CD14-positive monocyte (primary cell): Measurements from ENCODE around the gene CA5B. TPM values are rescaled to one million over a fixed set of nuclear protein-coding genes. Genes with fewer than 3 reads are reported as not detected.
"Not testable (repeated sequence)": the region's sequence is repeated elsewhere in the genome, so short reads cannot be mapped to it uniquely, and the experiment has no call there.

ENCODE experiments used
- DNase-seq, 3 donors: peaks; one replicate each; pipeline ENCODE4 v3.0.0-alpha.2; 2011 to 2022
- H2AFZ ChIP-seq: 2 replicates; pipeline ENCODE4 v1.6.0; 2012; ENCODE audit warnings: mild to moderate bottlenecking, low read depth, low read length, inconsistent platforms; ENCODE audit not compliant: insufficient read depth, poor library complexity, severe bottlenecking
- H3K27ac ChIP-seq, 2 donors: 1 replicate in 1 of 2; 2 replicates in 1 of 2; pipeline ENCODE4 v1.5.1; 2012 to 2013; ENCODE audit warnings: low read length in 2 of 2, control low read depth in 1 of 2, inconsistent platforms in 1 of 2, low read depth in 1 of 2, mild to moderate bottlenecking in 1 of 2
- H3K27me3 ChIP-seq, 2 donors: one replicate each; pipeline versions ENCODE4 v1.6.0 to v1.6.1; 2011 to 2013; ENCODE audit warnings: low read length in 2 of 2; ENCODE audit not compliant: control insufficient read depth in 2 of 2, insufficient read depth in 2 of 2
- H3K36me3 ChIP-seq, 2 donors: replicated peaks in 1 of 2; 1 replicate in 1 of 2; 2 replicates in 1 of 2; pipeline versions ENCODE4 v1.5.1 to v1.6.1; 2012 to 2013; ENCODE audit warnings: low read length in 2 of 2, control low read depth in 1 of 2, inconsistent platforms in 1 of 2, mild to moderate bottlenecking in 1 of 2; ENCODE audit not compliant: insufficient read depth in 2 of 2, control insufficient read depth in 1 of 2
- H3K4me1 ChIP-seq, 2 donors: 1 replicate in 1 of 2; 2 replicates in 1 of 2; pipeline versions ENCODE4 v1.5.1 to v1.6.1; 2012 to 2013; ENCODE audit warnings: low read length in 2 of 2, control low read depth in 1 of 2, inconsistent platforms in 1 of 2, mild to moderate bottlenecking in 1 of 2, moderate library complexity in 1 of 2; ENCODE audit not compliant: insufficient read depth in 2 of 2, control insufficient read depth in 1 of 2
- H3K4me2 ChIP-seq: replicated peaks from 2 replicates; pipeline ENCODE3; 2012; ENCODE audit warnings: low read length, moderate library complexity, mild to moderate bottlenecking; ENCODE audit not compliant: poor library complexity, severe bottlenecking; ENCODE audit errors: extremely low read depth
- H3K4me3 ChIP-seq, 3 experiments: fragments of 200-600 bp in 1 of 3; sonication (generic) in 1 of 3; replicated peaks in 1 of 3; 1 replicate in 2 of 3; 2 replicates in 1 of 3; pipeline ENCODE4 v1.5.1; 2011 to 2013; ENCODE audit warnings: low read length in 3 of 3, mild to moderate bottlenecking in 3 of 3, control low read depth in 2 of 3, low read depth in 2 of 3, inconsistent platforms in 1 of 3, moderate library complexity in 1 of 3
- H3K79me2 ChIP-seq: 2 replicates; pipeline ENCODE4 v1.6.0; 2012; ENCODE audit warnings: mild to moderate bottlenecking, control low read depth, inconsistent platforms, low read length, moderate library complexity; ENCODE audit not compliant: insufficient read depth
- H3K9ac ChIP-seq: 2 replicates; pipeline ENCODE4 v1.6.0; 2017; ENCODE audit warnings: low read length, mild to moderate bottlenecking; ENCODE audit not compliant: insufficient read depth, poor library complexity, severe bottlenecking
- H3K9me3 ChIP-seq, 2 donors: replicated peaks in 1 of 2; 1 replicate in 1 of 2; 2 replicates in 1 of 2; pipeline versions ENCODE4 v1.5.1 to v1.6.1; 2012 to 2013; ENCODE audit warnings: low read length in 2 of 2, control low read depth in 1 of 2; ENCODE audit not compliant: control insufficient read depth in 1 of 2, insufficient read depth in 1 of 2
- H4K20me1 ChIP-seq: 2 replicates; pipeline ENCODE4 v1.6.0; 2012; ENCODE audit warnings: mild to moderate bottlenecking, low read length, control low read depth, moderate library complexity; ENCODE audit not compliant: insufficient read depth
- H3K27ac Mint-ChIP-seq, 7 donors: one replicate each; pipeline ENCODE4 v1.8.0; 2020; ENCODE audit warnings: mild to moderate bottlenecking in 7 of 7, mixed read lengths in 7 of 7, moderate library complexity in 6 of 7, inconsistent platforms in 2 of 7
- H3K27me3 Mint-ChIP-seq, 3 donors: one replicate each; pipeline ENCODE4 v1.8.0; 2021 to 2022; ENCODE audit warnings: low read depth in 3 of 3, mild to moderate bottlenecking in 3 of 3, mixed read lengths in 3 of 3, moderate library complexity in 3 of 3, inconsistent platforms in 1 of 3
- H3K36me3 Mint-ChIP-seq, 2 donors: one replicate each; pipeline ENCODE4 v1.8.0; 2020; ENCODE audit warnings: mixed read lengths in 2 of 2, inconsistent platforms in 1 of 2, mild to moderate bottlenecking in 1 of 2
- H3K4me1 Mint-ChIP-seq: one replicate; pipeline ENCODE4 v1.8.0; 2020; ENCODE audit warnings: mild to moderate bottlenecking, mixed read lengths
- H3K4me3 Mint-ChIP-seq, 2 donors: one replicate each; pipeline ENCODE4 v1.8.0; 2020; ENCODE audit warnings: mild to moderate bottlenecking in 2 of 2, mixed read lengths in 2 of 2, moderate library complexity in 1 of 2
- H3K9me3 Mint-ChIP-seq, 7 donors: one replicate each; pipeline ENCODE4 v1.8.0; 2020 to 2022; ENCODE audit warnings: mixed read lengths in 7 of 7, mild to moderate bottlenecking in 6 of 7, moderate library complexity in 6 of 7, inconsistent platforms in 2 of 7
- WGBS: methylation state at CpG from one replicate; pipeline ENCODE4 v1.1.5; 2013; ENCODE audit warnings: missing lambda C conversion rate; ENCODE audit not compliant: insufficient coverage; 5-methylcytosine and 5-hydroxymethylcytosine counted together
- intact Hi-C, 2 donors: fragments of 100-400 bp; cut with micrococcal nuclease; formaldehyde crosslinking; loops; one replicate each; pipeline versions ENCODE4 v1.15.0 to v1.15.1; 2023
- polyA plus RNA-seq, 3 donors: library from polyadenylated mRNA; depleted of rRNA in 1 of 3; unstranded in 2 of 3; stranded (reverse) in 1 of 3; fragments of 300-500 nt in 2 of 3; fragments of >200 nt in 1 of 3; fragmentation: Illumina TruSeq in 2 of 3; gene quantifications; 1 replicate in 2 of 3; 2 replicates in 1 of 3; pipeline ENCODE4 v1.2.3, GENCODE V29; 2012 to 2021
- TF ChIP-seq, protein P1 (sequence below): fragments of 200-600 bp; IDR thresholded peaks from one replicate; pipeline ENCODE4 v1.8.0; 2022; ENCODE audit warnings: antibody characterized with exemption, mild to moderate bottlenecking

CA5B gene
- polyA plus RNA-seq, 3 donors, result 6.2 to 24.4 (median 21.4) TPM

DNA sequence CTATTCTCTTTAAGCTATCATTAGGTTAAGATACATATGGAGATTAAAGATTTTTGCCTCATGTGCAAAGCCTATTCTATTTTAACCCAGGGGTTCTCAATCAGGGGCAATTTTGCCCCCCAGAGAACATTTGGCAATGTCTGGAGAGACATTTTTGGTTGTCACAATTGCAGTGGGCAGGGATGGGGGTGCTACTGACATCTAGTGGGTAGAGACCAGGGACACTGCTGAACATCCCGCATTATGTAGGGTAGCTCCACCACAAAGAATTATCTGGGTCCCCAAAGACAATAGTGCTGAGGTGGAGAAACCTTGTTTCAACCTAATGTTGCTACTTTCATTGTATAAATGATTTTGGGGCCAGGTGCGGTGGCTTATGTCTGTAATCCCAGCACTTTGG, 13.2 kb upstream of the CA5B start:
- Histone ChIP-seq H3K27me3 (no peaks in the 10 kb centered on the region), H2AFZ (no peak overlapping the region), H3K79me2 (peaks cover 6% of the 10 kb centered on the region), H3K27ac (no peak overlapping the region), H3K9ac (no peak overlapping the region), H3K36me3 (peaks cover 0 to 32% of the 10 kb centered on the region in 2 donors), H3K4me2 (no peak overlapping the region), H3K4me1 (no peaks in the 10 kb centered on the region), H3K4me3 (no peak overlapping the region), H4K20me1 (peaks cover 4% of the 10 kb centered on the region), H3K9me3 (no peaks in the 10 kb centered on the region)
- intact Hi-C loops, result no loop called here
- H3K4me3 Mint-ChIP-seq, result no peak overlapping the region
- peaks cover 0 to 4% (median 0%) of the 10 kb centered on the region in 3 donors for H3K27me3 Mint-ChIP-seq
- peaks cover 9 to 29% of the 10 kb centered on the region in 2 donors for H3K36me3 Mint-ChIP-seq
- H3K27ac Mint-ChIP-seq, result no peak overlapping the region
- no peak for DNase-seq
- peaks cover 0 to 9% (median 0%) of the 10 kb centered on the region in 7 donors for H3K9me3 Mint-ChIP-seq
- H3K4me1 Mint-ChIP-seq, result no peaks in the 10 kb centered on the region
- no CpG with 5 or more reads among the region's 2 CpGs for WGBS
- TF ChIP-seq, protein P1, sequence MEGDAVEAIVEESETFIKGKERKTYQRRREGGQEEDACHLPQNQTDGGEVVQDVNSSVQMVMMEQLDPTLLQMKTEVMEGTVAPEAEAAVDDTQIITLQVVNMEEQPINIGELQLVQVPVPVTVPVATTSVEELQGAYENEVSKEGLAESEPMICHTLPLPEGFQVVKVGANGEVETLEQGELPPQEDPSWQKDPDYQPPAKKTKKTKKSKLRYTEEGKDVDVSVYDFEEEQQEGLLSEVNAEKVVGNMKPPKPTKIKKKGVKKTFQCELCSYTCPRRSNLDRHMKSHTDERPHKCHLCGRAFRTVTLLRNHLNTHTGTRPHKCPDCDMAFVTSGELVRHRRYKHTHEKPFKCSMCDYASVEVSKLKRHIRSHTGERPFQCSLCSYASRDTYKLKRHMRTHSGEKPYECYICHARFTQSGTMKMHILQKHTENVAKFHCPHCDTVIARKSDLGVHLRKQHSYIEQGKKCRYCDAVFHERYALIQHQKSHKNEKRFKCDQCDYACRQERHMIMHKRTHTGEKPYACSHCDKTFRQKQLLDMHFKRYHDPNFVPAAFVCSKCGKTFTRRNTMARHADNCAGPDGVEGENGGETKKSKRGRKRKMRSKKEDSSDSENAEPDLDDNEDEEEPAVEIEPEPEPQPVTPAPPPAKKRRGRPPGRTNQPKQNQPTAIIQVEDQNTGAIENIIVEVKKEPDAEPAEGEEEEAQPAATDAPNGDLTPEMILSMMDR, result no peak

DNA sequence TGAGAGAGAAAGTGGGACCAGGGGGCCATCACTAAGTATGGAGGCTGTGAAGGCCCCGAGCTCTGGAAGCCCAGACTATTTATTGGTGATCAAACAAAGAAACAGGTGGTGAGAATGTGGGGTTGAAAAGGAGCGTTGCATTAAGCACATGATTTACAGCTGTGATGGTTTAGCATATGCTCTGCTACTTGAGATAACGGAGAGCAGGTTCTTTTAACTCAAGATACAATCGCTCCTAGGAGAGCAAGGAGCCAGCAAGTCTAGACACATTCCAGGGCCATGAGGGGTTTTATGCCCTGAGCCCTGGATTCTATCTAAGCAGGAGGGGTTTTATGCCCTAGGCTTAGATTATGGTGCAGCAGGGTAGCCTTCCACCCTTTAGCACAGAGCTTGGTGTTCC, 6.7 kb upstream of the CA5B start:
- H3K4me3 ChIP-seq, H4K20me1 ChIP-seq, H3K4me3 Mint-ChIP-seq, H3K27ac ChIP-seq, DNase-seq, H3K79me2 ChIP-seq, H3K4me2 ChIP-seq, H3K4me1 Mint-ChIP-seq, H3K4me1 ChIP-seq, H3K27me3 ChIP-seq, intact Hi-C loops, H3K9me3 ChIP-seq, H2AFZ ChIP-seq, H3K27me3 Mint-ChIP-seq, H3K9ac ChIP-seq: not testable (repeated sequence)
- peaks cover 5 to 38% of the 10 kb centered on the region in 2 donors for H3K36me3 ChIP-seq
- WGBS, result 100% methylated on average over 1 of the region's 4 CpGs
- Mint-ChIP-seq H3K36me3 (peaks cover 11 to 40% of the 10 kb centered on the region in 2 donors), H3K27ac (peak overlapping the region in 1 of 7 donors; percentile 32), H3K9me3 (peaks cover 0 to 15% (median 5%) of the 10 kb centered on the region in 7 donors)
